Measurements from ENCODE around the gene ZBTB5. TPM values are rescaled to one million over a fixed set of nuclear protein-coding genes. Genes with fewer than 3 reads are reported as not detected.

The ZBTB5 gene
- total RNA-seq, 1 experiment from 2014 or later, result 9.1 TPM

DNA sequence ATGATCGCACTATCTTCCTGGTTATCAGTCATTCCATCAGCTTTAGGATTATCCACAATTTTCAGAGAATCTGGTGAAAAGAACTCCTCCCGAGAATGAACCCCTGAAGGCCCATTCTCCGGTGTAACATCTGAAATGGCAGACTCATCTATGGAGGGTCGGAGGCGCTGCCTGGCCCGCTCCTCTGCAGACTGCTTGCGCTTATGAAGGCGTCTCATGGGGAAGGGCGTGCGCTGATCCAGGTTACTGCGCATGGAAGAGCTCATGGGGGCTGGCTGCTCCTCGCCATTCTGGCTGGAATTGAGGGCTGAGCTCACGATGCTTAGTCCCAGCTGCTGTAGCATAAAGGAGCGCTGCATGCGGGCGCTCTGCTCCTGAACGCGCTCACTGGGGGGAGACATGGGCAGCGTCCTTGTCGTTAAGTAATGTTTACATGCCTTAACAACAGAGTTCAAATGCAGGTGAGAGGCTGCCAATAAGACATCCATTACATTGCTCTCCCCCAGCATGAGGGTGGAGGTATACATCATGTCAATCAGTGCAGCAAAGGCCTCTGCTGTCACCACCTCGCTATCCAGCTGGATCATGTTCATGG lies 23.4 kb downstream of the ZBTB5 start:
- H2BK20ac ChIP-seq (ENCODE audit: low read depth, low read length, poor library complexity, severe bottlenecking), result no peak overlapping the region
- 0 out of 4 replicates have a peak, but pooled peaks cover 2% of the 10 kb centered on the region in 2 experiments for H3K4me1 Mint-ChIP-seq
- no peak overlapping the region for H3K27ac ChIP-seq (ENCODE audit: insufficient read length, low read depth, low read length)
- no peaks in the 10 kb centered on the region for H3K9me3 Mint-ChIP-seq
- no peak overlapping the region for H2BK15ac ChIP-seq (ENCODE audit: low read depth, low read length)
- no peak overlapping the region for H3T11ph ChIP-seq (ENCODE audit: low read length)
- H4K91ac ChIP-seq (ENCODE audit: insufficient read length, low read depth, low read length), result no peak overlapping the region
- H2BK5ac ChIP-seq (ENCODE audit: insufficient read length, low read length), result no peak overlapping the region
- H2AFZ ChIP-seq (ENCODE audit: low read length), result no peak overlapping the region
- TF ChIP-seq, protein P1, sequence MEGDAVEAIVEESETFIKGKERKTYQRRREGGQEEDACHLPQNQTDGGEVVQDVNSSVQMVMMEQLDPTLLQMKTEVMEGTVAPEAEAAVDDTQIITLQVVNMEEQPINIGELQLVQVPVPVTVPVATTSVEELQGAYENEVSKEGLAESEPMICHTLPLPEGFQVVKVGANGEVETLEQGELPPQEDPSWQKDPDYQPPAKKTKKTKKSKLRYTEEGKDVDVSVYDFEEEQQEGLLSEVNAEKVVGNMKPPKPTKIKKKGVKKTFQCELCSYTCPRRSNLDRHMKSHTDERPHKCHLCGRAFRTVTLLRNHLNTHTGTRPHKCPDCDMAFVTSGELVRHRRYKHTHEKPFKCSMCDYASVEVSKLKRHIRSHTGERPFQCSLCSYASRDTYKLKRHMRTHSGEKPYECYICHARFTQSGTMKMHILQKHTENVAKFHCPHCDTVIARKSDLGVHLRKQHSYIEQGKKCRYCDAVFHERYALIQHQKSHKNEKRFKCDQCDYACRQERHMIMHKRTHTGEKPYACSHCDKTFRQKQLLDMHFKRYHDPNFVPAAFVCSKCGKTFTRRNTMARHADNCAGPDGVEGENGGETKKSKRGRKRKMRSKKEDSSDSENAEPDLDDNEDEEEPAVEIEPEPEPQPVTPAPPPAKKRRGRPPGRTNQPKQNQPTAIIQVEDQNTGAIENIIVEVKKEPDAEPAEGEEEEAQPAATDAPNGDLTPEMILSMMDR (conservative IDR thresholded peaks at IDR 0.05), result no peak
- H3K36me3 Mint-ChIP-seq (ENCODE audit: insufficient read depth in 1 of 3, low read depth in 3 of 3), result peaks cover 32 to 62% (median 54%) of the 10 kb centered on the region in 3 experiments; a peak in 6 of 7 replicates
- no peak overlapping the region for H3K9ac ChIP-seq (ENCODE audit: extremely low read depth, insufficient read length, low read length)
- peaks cover 4% of the 10 kb centered on the region for H3K79me2 ChIP-seq (ENCODE audit: insufficient read depth, low read length)
- H3K4me3 Mint-ChIP-seq, result no peak overlapping the region
- no peak overlapping the region for H3K56ac ChIP-seq (ENCODE audit: insufficient read length, low read depth, low read length)
- H3K27me3 ChIP-seq (ENCODE audit: insufficient read depth, low read length), result no peaks in the 10 kb centered on the region
- no peak overlapping the region for H3K18ac ChIP-seq (ENCODE audit: insufficient read length, low read depth, low read length)
- no peaks in the 10 kb centered on the region; the same call in 1 of the 2 replicates for H3K27me3 Mint-ChIP-seq (ENCODE audit: low read depth)
- H3K4me1 ChIP-seq (ENCODE audit: insufficient read depth, low read length), result no peaks in the 10 kb centered on the region
- no CpG with 5 or more reads among the region's 21 CpGs for WGBS (ENCODE audit: extremely low coverage, insufficient read length, low lambda C conversion rate)
- peaks cover 14% of the 10 kb centered on the region for H3K79me1 ChIP-seq (ENCODE audit: insufficient read depth, low read depth, low read length, poor library complexity, severe bottlenecking)
- no peak for DNase-seq
- no peak overlapping the region for H2BK120ac ChIP-seq (ENCODE audit: low read depth, low read length, poor library complexity, severe bottlenecking)
- no peaks in the 10 kb centered on the region for H3K9me3 ChIP-seq (ENCODE audit: control insufficient read depth, low read depth, low read length)
- H3K4ac ChIP-seq (ENCODE audit: low read depth, low read length), result no peak overlapping the region
- H4K8ac ChIP-seq (replicated peaks; ENCODE audit: insufficient read length, low read depth, low read length), result no peak overlapping the region
- H3K4me2 ChIP-seq (ENCODE audit: insufficient read depth, insufficient read length, low read length), result no peak overlapping the region
- H3K23me2 ChIP-seq (ENCODE audit: insufficient read length, low read depth, low read length, poor library complexity, severe bottlenecking), result no peaks in the 10 kb centered on the region
- no peak overlapping the region for H2BK12ac ChIP-seq (ENCODE audit: insufficient read length, low read depth, low read length)
- no peak overlapping the region for H2AK5ac ChIP-seq (ENCODE audit: insufficient read length, low read length)
- no peak overlapping the region for H3K14ac ChIP-seq (ENCODE audit: insufficient read depth, low read length)
- H3K23ac ChIP-seq (ENCODE audit: insufficient read length, low read depth, low read length), result no peak overlapping the region
- peaks cover 2% of the 10 kb centered on the region for H4K20me1 ChIP-seq (ENCODE audit: control insufficient read depth, insufficient read depth, insufficient read length)
- no peak overlapping the region for H4K5ac ChIP-seq (ENCODE audit: insufficient read length, low read depth, low read length)
- H3K27ac Mint-ChIP-seq, result peak overlapping the region in 1 of 3 experiments; percentile 50; a peak in 2 of 7 replicates

Measured in H9 (cell line).